HG03139 (cell line): ENCODE measurements around the gene MEF2C.

Source experiments
- ATAC-seq: cut with Tn5 transposase; IDR thresholded peaks from one replicate; pipeline ENCODE4 v1.9.1; 2021; ENCODE audit not compliant: unreplicated experiment

Gene MEF2C

GRCh38 chr5:88769165-88769564 lies 113.8 kb downstream of the MEF2C start:
- ATAC-seq: no peak

GRCh38 chr5:88768411-88768810 lies 114.6 kb downstream of the MEF2C start:
- no peak for ATAC-seq

- no peak for ATAC-seq
Measured at GRCh38 chr5:88765798-88766197, 117.2 kb downstream of the MEF2C start.

GRCh38 chr5:88765171-88765570 lies 117.8 kb downstream of the MEF2C start:
- ATAC-seq: no peak

- no peak for ATAC-seq
Measured at GRCh38 chr5:88761939-88762338, 121.0 kb downstream of the MEF2C start.

GRCh38 chr5:88761269-88761850 lies 121.6 kb downstream of the MEF2C start:
- ATAC-seq: no peak

- no peak for ATAC-seq
Measured at GRCh38 chr5:88760527-88760926, 122.5 kb downstream of the MEF2C start.

- ATAC-seq: no peak
Measured at GRCh38 chr5:88758591-88758990, 124.4 kb downstream of the MEF2C start.

GRCh38 chr5:88758184-88758583 lies 124.8 kb downstream of the MEF2C start:
- no peak for ATAC-seq

- ATAC-seq: no peak
Measured at GRCh38 chr5:88756953-88757352, 126.0 kb downstream of the MEF2C start.

GRCh38 chr5:88748666-88749065 lies 134.3 kb downstream of the MEF2C start:
- ATAC-seq: no peak

GRCh38 chr5:88746438-88746882 lies 136.5 kb downstream of the MEF2C start:
- peak; percentile 73 for ATAC-seq

GRCh38 chr5:88745093-88745696 lies 137.8 kb downstream of the MEF2C start:
- ATAC-seq: no peak

- no peak for ATAC-seq
Measured at GRCh38 chr5:88743231-88743834, 139.7 kb downstream of the MEF2C start.

- no peak for ATAC-seq
Measured at GRCh38 chr5:88741964-88742363, 141.0 kb downstream of the MEF2C start.

GRCh38 chr5:88740604-88741185 lies 142.3 kb downstream of the MEF2C start:
- ATAC-seq: no peak

GRCh38 chr5:88736494-88736893 lies 146.5 kb downstream of the MEF2C start:
- ATAC-seq: no peak

- no peak for ATAC-seq
Measured at GRCh38 chr5:88734983-88735382, 148.0 kb downstream of the MEF2C start.

- peak; percentile 55 for ATAC-seq
Measured at GRCh38 chr5:88734191-88734640, 148.8 kb downstream of the MEF2C start.

GRCh38 chr5:88732862-88733261 lies 150.1 kb downstream of the MEF2C start:
- ATAC-seq: no peak

- ATAC-seq: peak; percentile 49
Measured at GRCh38 chr5:88732181-88732633, 150.8 kb downstream of the MEF2C start.

GRCh38 chr5:88729829-88730182 lies 153.2 kb downstream of the MEF2C start:
- no peak for ATAC-seq
